ENCODE measurements around the gene UQCR10.

The UQCR10 gene

DNA sequence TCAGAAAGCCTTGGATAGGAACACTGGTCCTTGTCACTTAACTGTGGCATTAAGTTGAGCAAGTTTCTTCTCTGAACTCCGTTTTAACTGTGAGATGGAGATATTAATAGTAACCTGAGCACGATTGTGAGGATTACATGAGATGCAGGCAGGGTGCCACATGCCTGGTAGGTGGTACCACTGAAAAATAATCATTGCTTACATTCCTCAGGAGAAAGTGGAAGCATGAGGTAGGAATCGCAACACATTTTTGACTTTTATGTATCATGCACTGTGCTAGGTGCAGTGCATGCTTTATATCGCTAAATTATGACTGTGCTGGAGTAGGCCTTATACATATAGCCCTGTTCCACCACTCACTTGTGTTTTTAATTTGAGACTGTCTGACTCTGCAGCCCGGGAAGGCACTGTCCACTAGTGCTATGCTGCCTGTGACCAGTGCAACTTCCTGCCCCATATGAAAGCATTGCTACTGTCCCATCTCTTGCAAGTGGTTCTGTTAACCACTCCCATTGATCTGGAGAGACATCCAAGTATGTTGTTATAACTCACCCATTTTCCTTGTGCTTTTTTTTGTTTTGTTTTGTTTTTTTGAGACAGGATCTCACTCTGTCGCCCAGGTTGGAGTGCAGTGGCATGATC lies 1.0 kb downstream of the UQCR10 start:
- no peaks in the 10 kb centered on the region for H3K9me3 ChIP-seq (ENCODE audit: control insufficient read depth, low read depth, low read length)
- peaks cover 24% of the 10 kb centered on the region for H3K36me3 ChIP-seq (ENCODE audit: control insufficient read depth, low read depth, low read length)
- H3K27ac ChIP-seq (ENCODE audit: low read length) = no peak overlapping the region
- H3K4me3 ChIP-seq (ENCODE audit: low read length) = peak overlapping the region; percentile 86
- H3K4me1 ChIP-seq (ENCODE audit: control insufficient read depth, low read depth, low read length) = peaks cover 4% of the 10 kb centered on the region
- H3K27me3 ChIP-seq (ENCODE audit: control insufficient read depth, insufficient read depth, low read length) = no peaks in the 10 kb centered on the region
- H3K9ac ChIP-seq (ENCODE audit: low read length) = peak overlapping the region; percentile 79

DNA sequence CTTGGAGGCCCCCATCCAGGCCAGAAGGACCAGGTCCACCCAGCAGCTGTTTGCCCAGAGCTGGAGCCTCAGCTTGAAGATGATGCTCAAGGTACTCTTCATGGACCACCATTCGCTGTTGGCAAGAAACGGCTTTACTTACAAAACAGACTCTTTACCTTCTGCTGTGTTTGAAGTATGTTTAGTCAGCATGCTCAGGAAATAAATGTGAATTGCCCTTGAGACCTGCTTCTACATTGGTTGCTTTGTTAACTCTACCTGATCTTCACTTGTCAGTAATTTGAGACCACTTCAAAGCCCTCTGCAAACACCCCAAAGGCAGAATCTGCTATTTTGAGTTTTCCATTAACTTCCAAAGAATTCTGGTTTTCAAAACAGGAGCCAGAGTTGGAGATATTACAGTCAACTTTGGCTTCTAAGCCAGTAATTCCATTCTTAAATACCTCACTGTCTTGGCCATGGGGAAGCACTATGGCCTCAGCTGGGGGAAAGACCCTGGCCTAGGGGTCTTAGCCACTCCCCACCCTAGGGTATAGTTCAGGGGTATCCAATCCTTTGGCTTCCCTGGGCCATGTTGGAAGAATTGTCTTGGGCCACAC lies 2.7 kb downstream of the UQCR10 start:
- no peak overlapping the region for H3K27ac ChIP-seq (ENCODE audit: low read length)
- H3K27me3 ChIP-seq (ENCODE audit: control insufficient read depth, insufficient read depth, low read length) = no peaks in the 10 kb centered on the region
- H3K4me3 ChIP-seq (ENCODE audit: low read length) = no peak overlapping the region
- peaks cover 24% of the 10 kb centered on the region for H3K36me3 ChIP-seq (ENCODE audit: control insufficient read depth, low read depth, low read length)
- H3K9ac ChIP-seq (ENCODE audit: low read length) = no peak overlapping the region
- H3K9me3 ChIP-seq (ENCODE audit: control insufficient read depth, low read depth, low read length) = no peaks in the 10 kb centered on the region
- H3K4me1 ChIP-seq (ENCODE audit: control insufficient read depth, low read depth, low read length) = peaks cover 4% of the 10 kb centered on the region

DNA sequence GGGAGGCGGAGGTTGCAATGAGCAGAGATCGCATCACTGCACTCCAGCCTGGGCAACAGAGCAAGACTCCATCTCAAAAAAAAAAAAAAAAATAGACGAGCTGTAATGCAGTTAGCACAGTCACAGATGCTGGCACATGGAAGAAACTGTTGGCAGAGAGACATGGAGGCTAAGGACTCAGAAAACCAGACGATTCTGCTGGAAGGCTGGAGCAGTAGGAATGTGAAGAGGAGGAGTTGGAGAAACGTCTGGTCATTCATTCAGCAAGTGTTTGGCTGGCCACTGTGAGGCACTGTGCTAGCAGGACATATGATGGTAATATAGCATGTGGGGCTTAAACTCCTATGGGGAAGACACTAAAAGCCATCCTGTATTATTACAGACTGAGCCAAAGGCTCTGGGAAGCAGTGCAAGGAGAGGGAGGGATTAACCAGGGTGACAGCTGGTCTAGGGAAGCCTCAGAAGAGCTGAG lies 5.0 kb downstream of the UQCR10 start:
- Histone ChIP-seq H3K27ac (ENCODE audit: low read length) (no peak overlapping the region), H3K4me3 (ENCODE audit: low read length) (no peak overlapping the region), H3K9me3 (ENCODE audit: control insufficient read depth, low read depth, low read length) (no peaks in the 10 kb centered on the region), H3K36me3 (ENCODE audit: control insufficient read depth, low read depth, low read length) (peaks cover 24% of the 10 kb centered on the region), H3K27me3 (ENCODE audit: control insufficient read depth, insufficient read depth, low read length) (no peaks in the 10 kb centered on the region), H3K9ac (ENCODE audit: low read length) (no peak overlapping the region), H3K4me1 (ENCODE audit: control insufficient read depth, low read depth, low read length) (peaks cover 4% of the 10 kb centered on the region)

DNA sequence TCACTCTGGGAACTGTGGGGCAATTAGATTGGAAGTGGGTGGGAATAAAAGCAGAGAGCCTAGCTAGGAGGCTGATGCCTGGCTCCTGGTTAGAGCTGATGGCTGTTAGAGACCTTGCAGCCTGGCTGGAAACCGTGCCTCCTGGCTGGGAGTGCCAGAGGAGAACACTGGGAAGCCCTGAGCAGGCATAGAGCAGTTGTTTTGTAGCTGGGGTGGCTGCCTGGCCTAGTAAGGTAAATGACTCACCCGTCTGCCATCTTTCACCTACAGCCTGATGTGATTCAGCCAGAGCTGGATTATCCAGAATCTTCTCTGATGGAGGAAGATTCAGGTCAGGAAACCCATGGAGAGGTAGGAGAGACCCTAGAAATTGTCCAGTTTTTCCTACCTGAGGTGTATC lies 6.1 kb downstream of the UQCR10 start:
- no peaks in the 10 kb centered on the region for H3K27me3 ChIP-seq (ENCODE audit: control insufficient read depth, insufficient read depth, low read length)
- no peaks in the 10 kb centered on the region for H3K9me3 ChIP-seq (ENCODE audit: control insufficient read depth, low read depth, low read length)
- H3K36me3 ChIP-seq (ENCODE audit: control insufficient read depth, low read depth, low read length) = peaks cover 24% of the 10 kb centered on the region
- H3K4me1 ChIP-seq (ENCODE audit: control insufficient read depth, low read depth, low read length) = peaks cover 1% of the 10 kb centered on the region
- H3K4me3 ChIP-seq (ENCODE audit: low read length) = no peak overlapping the region
- no peak overlapping the region for H3K9ac ChIP-seq (ENCODE audit: low read length)
- no peak overlapping the region for H3K27ac ChIP-seq (ENCODE audit: low read length)

DNA sequence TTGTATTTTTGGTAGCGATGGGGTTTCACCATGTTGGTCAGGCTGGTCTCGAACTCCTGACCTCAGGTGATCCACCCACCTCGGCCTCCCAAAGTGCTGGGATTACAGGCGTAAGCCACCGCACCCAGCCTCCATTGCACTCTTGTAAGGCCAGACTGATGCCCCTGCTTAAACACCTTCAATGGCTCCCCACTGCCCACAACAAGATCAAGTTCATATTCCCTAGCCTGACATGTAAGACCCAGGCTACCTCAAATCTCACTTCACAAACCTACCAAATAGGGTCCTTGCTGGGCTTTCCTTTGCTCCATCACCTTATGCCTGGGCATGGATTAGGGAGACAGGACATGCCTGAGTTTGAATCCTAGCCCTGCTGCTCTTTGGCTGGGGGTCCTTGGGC lies 13.1 kb downstream of the UQCR10 start:
- no peaks in the 10 kb centered on the region for H3K27me3 ChIP-seq (ENCODE audit: control insufficient read depth, insufficient read depth, low read length)
- no peak overlapping the region for H3K9ac ChIP-seq (ENCODE audit: low read length)
- no peak overlapping the region for H3K4me3 ChIP-seq (ENCODE audit: low read length)

DNA sequence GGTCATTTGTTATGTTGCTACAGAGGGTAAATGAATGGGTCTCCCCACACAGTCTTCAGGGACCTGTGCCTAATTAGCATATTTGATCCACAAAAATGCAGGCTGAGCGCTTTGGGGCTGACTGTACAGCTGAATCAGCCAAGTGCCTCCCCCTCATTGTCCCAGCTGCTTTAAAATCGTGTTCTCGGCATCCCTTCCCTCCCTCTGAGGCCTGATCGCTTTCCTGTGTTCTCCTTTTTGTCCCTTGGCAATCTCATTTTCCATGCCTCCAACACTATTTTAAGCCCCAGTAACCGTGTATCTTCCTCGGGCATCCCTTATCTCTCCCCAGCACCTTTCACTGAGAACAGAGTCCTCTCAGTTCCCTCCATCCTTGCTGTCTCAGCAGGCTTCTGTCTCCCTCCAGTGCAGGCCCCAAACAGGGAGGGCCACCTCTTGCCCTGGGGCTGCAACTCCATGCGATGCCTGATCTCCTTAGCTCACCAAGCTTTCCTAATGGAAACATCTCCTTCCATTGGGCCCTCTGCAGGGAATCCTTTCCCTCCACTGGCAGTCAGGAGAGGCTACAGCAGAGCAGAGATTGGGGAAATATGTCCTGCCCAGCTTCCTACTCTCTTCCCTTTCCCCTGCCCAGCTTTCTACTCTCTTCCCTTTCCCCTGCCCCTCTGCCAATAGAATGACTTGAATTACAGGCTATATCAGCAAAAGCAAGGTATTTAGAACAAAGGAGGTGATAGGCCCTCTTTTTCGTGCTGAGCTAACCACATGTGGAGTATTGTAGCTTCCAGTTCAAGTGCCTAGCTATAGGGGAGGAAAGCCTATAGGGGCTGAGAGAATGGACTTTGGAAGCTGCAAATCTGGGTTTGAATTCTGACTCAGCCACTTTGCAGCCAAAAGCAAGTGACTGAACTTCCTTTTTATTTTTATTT lies 13.8 kb downstream of the UQCR10 start:
- Histone ChIP-seq H3K36me3 (ENCODE audit: control insufficient read depth, low read depth, low read length) (no peaks in the 10 kb centered on the region), H3K27ac (ENCODE audit: low read length) (no peak overlapping the region), H3K4me3 (ENCODE audit: low read length) (no peak overlapping the region), H3K27me3 (ENCODE audit: control insufficient read depth, insufficient read depth, low read length) (no peaks in the 10 kb centered on the region), H3K4me1 (ENCODE audit: control insufficient read depth, low read depth, low read length) (no peaks in the 10 kb centered on the region), H3K9ac (ENCODE audit: low read length) (no peak overlapping the region), H3K9me3 (ENCODE audit: control insufficient read depth, low read depth, low read length) (no peaks in the 10 kb centered on the region)

More for the DNA sequence above, 13.1 kb downstream of the UQCR10 start:
- Histone ChIP-seq H3K9me3 (ENCODE audit: control insufficient read depth, low read depth, low read length) (no peaks in the 10 kb centered on the region), H3K27ac (ENCODE audit: low read length) (no peak overlapping the region), H3K4me1 (ENCODE audit: control insufficient read depth, low read depth, low read length) (no peaks in the 10 kb centered on the region), H3K36me3 (ENCODE audit: control insufficient read depth, low read depth, low read length) (no peaks in the 10 kb centered on the region)

DNA sequence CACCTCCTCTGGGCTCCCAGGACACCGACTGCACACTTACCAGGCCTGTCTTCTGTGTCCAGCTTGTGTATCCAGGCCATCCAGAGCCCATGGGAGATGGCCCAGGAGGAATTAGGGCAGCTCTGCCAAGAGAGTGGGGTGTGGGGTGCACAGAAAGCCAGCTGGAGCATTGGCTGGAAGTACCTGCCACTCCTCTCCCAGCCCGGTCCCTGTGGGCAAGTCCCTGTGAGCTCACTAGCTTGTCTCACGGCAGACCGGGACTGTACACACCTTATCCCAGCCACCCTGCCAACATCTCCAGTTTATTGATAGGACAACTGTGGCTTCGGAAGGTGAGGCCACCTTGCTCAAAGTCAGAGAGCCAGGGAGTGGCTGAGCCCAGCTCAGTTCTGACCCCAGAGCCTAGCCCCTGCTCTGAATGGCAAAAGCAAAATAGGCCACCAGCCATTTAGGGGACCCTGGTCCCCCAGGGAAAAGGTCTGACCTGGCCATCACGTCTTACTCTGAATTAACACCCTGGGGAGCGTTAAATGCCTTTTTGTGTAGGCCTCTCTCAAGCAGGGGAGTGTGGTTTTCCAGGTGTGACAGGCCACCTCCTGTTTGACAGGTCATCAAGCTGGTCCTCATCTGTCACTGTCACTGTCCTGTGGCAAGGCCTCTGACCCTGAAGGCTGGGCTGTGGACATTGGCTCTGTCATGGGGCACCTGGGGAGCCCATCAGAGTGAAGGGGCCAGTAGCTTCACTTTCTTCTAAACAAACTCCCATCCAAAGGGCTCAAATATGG lies 15.1 kb downstream of the UQCR10 start:
- Histone ChIP-seq H3K9me3 (ENCODE audit: control insufficient read depth, low read depth, low read length) (no peaks in the 10 kb centered on the region), H3K4me1 (ENCODE audit: control insufficient read depth, low read depth, low read length) (no peaks in the 10 kb centered on the region), H3K27ac (ENCODE audit: low read length) (no peak overlapping the region), H3K4me3 (ENCODE audit: low read length) (no peak overlapping the region), H3K27me3 (ENCODE audit: control insufficient read depth, insufficient read depth, low read length) (no peaks in the 10 kb centered on the region), H3K9ac (ENCODE audit: low read length) (no peak overlapping the region), H3K36me3 (ENCODE audit: control insufficient read depth, low read depth, low read length) (no peaks in the 10 kb centered on the region)

DNA sequence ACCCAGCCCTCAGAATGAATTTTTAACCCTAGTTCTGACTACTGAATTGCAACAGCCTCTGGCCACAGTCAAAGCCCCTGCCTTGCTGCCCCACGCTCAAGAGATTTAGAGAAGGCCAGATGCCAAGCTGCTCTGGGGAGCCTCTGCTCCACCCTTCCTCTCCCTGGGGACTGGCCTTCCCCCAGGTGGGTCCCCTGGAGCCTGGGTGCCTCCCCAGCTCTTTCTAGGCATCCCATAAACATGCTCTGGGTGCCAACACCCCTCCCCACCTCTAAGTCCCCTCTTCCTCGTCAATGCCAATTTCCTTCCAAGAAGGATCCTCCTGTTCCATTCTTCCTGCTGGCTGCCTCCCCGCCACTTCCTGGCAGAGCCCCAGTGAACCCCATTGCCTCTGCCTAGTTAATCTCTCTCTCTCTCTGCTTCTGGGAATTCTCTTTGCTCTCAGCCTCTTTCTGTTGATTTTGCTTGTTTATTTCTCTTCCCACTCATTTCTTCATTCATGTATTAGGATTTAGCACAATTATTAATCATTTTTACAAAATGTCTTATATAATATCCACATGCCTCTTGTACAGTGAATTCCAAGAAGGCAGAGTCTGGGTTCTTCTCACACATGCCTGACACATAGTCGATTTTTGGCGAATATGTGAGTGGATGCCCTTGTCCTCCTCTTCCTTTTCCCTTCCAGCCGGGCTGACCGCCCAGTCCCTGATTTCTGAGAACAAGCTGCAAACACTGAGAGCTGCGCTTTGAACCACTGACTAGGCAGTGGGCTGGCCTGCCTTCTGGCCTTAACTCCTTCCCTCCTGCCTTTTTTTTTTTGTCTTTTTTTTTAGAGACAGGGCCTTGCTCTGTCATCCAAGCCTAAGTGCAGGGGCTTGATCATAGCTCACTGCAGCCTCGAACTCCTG lies 17.5 kb downstream of the UQCR10 start:
- no peak overlapping the region for H3K9ac ChIP-seq (ENCODE audit: low read length)
- peaks cover 15% of the 10 kb centered on the region for H3K36me3 ChIP-seq (ENCODE audit: control insufficient read depth, low read depth, low read length)
- H3K9me3 ChIP-seq (ENCODE audit: control insufficient read depth, low read depth, low read length) = no peaks in the 10 kb centered on the region
- H3K27ac ChIP-seq (ENCODE audit: low read length) = no peak overlapping the region
- no peaks in the 10 kb centered on the region for H3K4me1 ChIP-seq (ENCODE audit: control insufficient read depth, low read depth, low read length)
- no peak overlapping the region for H3K4me3 ChIP-seq (ENCODE audit: low read length)
- no peaks in the 10 kb centered on the region for H3K27me3 ChIP-seq (ENCODE audit: control insufficient read depth, insufficient read depth, low read length)

DNA sequence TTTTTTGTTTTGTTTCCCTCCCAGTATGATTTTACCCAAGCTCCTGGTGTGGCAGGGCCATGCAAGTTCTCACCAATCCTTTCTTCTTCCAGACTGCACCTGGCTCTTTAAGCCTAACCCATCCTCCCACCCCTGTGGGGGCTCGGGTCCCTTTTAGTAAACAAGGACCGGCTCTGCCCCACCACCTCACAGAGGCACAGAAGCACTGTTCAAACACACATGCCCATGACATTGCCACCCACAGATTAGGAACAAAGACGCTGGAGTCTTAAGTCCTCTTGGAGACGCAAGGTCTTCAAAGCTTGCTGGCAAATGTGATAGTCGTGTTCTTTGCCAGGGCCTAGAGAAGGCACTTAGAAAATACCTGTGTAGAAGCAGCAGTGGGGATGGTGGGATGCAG lies 18.9 kb downstream of the UQCR10 start:
- no peak overlapping the region for H3K27ac ChIP-seq (ENCODE audit: low read length)
- no peaks in the 10 kb centered on the region for H3K9me3 ChIP-seq (ENCODE audit: control insufficient read depth, low read depth, low read length)
- H3K4me1 ChIP-seq (ENCODE audit: control insufficient read depth, low read depth, low read length) = no peaks in the 10 kb centered on the region
- no peak overlapping the region for H3K9ac ChIP-seq (ENCODE audit: low read length)
- H3K27me3 ChIP-seq (ENCODE audit: control insufficient read depth, insufficient read depth, low read length) = no peaks in the 10 kb centered on the region
- peaks cover 20% of the 10 kb centered on the region for H3K36me3 ChIP-seq (ENCODE audit: control insufficient read depth, low read depth, low read length)
- no peak overlapping the region for H3K4me3 ChIP-seq (ENCODE audit: low read length)

DNA sequence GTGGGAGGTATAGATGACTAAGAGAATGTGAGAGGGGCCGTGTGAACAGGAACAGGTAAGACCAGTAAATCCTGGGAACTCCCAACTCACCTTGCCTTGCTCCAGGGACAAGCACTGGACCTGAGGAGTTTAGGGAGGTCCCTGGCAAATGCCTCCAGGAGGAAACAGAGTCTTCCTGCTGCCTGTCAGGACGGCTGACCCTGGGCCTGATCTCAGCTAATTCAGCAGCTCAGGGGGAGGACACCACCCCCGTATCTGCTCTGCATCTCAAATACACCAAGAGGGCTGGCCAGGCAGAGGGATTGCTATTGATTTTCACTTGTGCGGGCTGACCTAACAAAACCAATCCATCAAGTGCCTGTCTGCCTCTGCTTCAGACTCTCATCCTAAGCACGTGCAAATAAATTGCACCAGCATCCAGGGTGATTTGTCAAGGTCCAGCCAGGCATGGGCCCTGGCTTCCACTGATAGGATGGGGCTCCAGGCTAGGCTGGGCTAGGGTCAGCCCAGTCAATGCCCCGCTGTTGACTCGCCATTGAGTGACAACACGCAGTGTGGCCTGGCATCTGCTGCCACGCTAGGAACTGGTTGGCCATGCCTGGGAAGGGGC lies 20.3 kb downstream of the UQCR10 start:
- Histone ChIP-seq H3K27ac (ENCODE audit: low read length) (no peak overlapping the region), H3K27me3 (ENCODE audit: control insufficient read depth, insufficient read depth, low read length) (no peaks in the 10 kb centered on the region), H3K36me3 (ENCODE audit: control insufficient read depth, low read depth, low read length) (peaks cover 25% of the 10 kb centered on the region), H3K4me1 (ENCODE audit: control insufficient read depth, low read depth, low read length) (no peaks in the 10 kb centered on the region), H3K4me3 (ENCODE audit: low read length) (no peak overlapping the region), H3K9me3 (ENCODE audit: control insufficient read depth, low read depth, low read length) (no peaks in the 10 kb centered on the region), H3K9ac (ENCODE audit: low read length) (no peak overlapping the region)
